ENCODE data around the gene CCDC171.

CCDC171 gene

GRCh38 chr9:15936306-15936921 lies 383.6 kb downstream of the CCDC171 start:
- TF ChIP-seq CTCF (IDR thresholded peaks at IDR 0.05; ENCODE audit: insufficient read depth, missing control alignments) = no peak
- FAIRE-seq (no peak), DNase-seq (ENCODE audit: insufficient read length, low spot score) (no peak)

GRCh38 chr9:15942831-15943424 lies 390.1 kb downstream of the CCDC171 start:
- TF ChIP-seq CTCF (IDR thresholded peaks at IDR 0.05; ENCODE audit: insufficient read depth, missing control alignments) = no peak
- FAIRE-seq (no peak), DNase-seq (ENCODE audit: insufficient read length, low spot score) (no peak)

- TF ChIP-seq CTCF (IDR thresholded peaks at IDR 0.05; ENCODE audit: insufficient read depth, missing control alignments) = no peak
- DNase-seq (ENCODE audit: insufficient read length, low spot score) (no peak), FAIRE-seq (no peak)
These were observed 391.5 kb downstream of the CCDC171 start for GRCh38 chr9:15944341-15944740.

- no peak for DNase-seq (ENCODE audit: insufficient read length, low spot score)
- no peak for FAIRE-seq
- no peak for TF ChIP-seq CTCF (IDR thresholded peaks at IDR 0.05; ENCODE audit: insufficient read depth, missing control alignments)
These were observed 406.8 kb downstream of the CCDC171 start for GRCh38 chr9:15959663-15960062.

GRCh38 chr9:15961217-15961616 lies 408.4 kb downstream of the CCDC171 start:
- no peak for FAIRE-seq
- no peak for DNase-seq (ENCODE audit: insufficient read length, low spot score)
- no peak for TF ChIP-seq CTCF (IDR thresholded peaks at IDR 0.05; ENCODE audit: insufficient read depth, missing control alignments)

GRCh38 chr9:15965246-15965745 lies 412.5 kb downstream of the CCDC171 start:
- DNase-seq (ENCODE audit: insufficient read length, low spot score) (no peak), FAIRE-seq (no peak)
- TF ChIP-seq CTCF (IDR thresholded peaks at IDR 0.05; ENCODE audit: insufficient read depth, missing control alignments) = no peak

- TF ChIP-seq CTCF (IDR thresholded peaks at IDR 0.05; ENCODE audit: insufficient read depth, missing control alignments) = no peak
- DNase-seq (ENCODE audit: insufficient read length, low spot score) (no peak), FAIRE-seq (no peak)
These were observed 413.6 kb downstream of the CCDC171 start for GRCh38 chr9:15966471-15966870.
